ENCODE results near the gene IER3. TPM values are rescaled to one million over a fixed set of nuclear protein-coding genes. Genes with fewer than 3 reads are reported as not detected.
"Not testable (repeated sequence)": the region's sequence is repeated elsewhere in the genome, so short reads cannot be mapped to it uniquely, and the experiment has no call there.

Gene IER3
- total RNA-seq, 2 donors from 2014 or later = 55.6 to 617 TPM

DNA sequence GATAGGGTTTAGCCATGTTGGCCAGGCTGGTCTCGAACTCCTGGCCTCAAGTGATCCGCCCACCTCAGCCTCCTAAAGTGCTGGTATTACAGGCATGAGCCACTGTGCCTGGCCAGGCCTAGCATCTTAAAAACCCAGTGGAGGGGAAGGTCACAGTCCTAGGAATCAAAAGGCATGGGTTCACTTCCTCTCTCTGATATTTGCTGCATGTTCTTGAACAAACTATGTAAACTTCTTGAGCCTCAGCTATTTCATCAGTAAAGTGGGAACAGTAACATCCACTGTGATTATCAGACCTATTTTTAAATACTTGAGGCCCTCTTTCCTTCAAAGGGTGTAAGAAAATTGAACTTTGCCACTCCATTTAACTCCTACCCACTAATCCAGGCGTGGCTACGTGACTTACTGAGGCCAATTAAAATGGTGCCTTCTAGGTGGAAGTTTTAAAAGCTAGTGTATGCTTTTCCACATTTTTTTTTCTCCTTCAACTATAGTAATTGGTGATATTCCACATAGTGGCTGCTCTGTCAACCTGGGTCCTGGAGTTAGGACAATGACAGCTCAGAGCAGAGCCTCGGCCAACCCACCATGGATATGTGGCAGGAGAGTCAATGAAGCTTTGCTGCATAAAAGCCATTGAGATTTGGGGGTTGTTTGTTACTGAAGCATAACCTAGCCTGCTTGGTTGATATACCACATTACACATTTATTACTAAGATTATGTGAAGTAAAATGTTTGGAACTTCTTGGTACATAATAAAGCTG is 32.2 kb upstream of the IER3 start:
- no peaks in the 10 kb centered on the region for H3K36me3 Mint-ChIP-seq (ENCODE audit: low read depth)
- H3K4me3 Mint-ChIP-seq = no peak overlapping the region
- ATAC-seq (replicated peaks) = no peak
- no peaks in the 10 kb centered on the region for H3K27me3 Mint-ChIP-seq
- peaks cover 25% of the 10 kb centered on the region for H3K4me1 Mint-ChIP-seq
- no peaks in the 10 kb centered on the region for H3K9me3 Mint-ChIP-seq
- H3K27ac Mint-ChIP-seq = no peak overlapping the region

GRCh38 chr6:30775104-30775503 is 30.8 kb upstream of the IER3 start:
- H3K9me3 Mint-ChIP-seq = no peaks in the 10 kb centered on the region
- no peak overlapping the region for H3K27ac Mint-ChIP-seq
- no peaks in the 10 kb centered on the region for H3K27me3 Mint-ChIP-seq
- peaks cover 3% of the 10 kb centered on the region for H3K36me3 Mint-ChIP-seq (ENCODE audit: low read depth)
- ATAC-seq (replicated peaks) = no peak
- H3K4me3 Mint-ChIP-seq = no peak overlapping the region
- H3K4me1 Mint-ChIP-seq = peaks cover 35% of the 10 kb centered on the region

DNA sequence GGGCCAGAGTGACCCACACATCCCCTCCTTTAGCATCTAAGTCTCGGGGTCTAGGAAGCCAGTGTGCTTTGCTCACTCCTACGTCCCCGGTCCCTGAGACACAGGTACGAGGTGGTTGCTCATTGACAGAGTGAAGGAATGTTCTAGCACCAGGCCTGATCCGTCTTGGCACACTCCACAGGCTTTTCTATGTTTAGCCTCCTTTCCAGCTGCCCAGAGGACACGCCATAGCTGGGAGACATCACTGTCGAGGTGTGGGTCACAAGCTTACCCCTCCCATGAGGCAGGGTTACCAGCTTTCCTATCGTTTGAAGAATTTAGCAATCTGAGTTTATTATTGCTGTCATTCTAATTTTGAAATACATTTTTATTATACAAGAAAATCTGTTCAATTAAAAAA is 30.4 kb upstream of the IER3 start:
- H3K27ac Mint-ChIP-seq = no peak overlapping the region
- peaks cover 39% of the 10 kb centered on the region for H3K4me1 Mint-ChIP-seq
- no peak for ATAC-seq (replicated peaks)
- no peak overlapping the region for H3K4me3 Mint-ChIP-seq
- peaks cover 7% of the 10 kb centered on the region for H3K36me3 Mint-ChIP-seq (ENCODE audit: low read depth)
- H3K9me3 Mint-ChIP-seq = no peaks in the 10 kb centered on the region
- no peaks in the 10 kb centered on the region for H3K27me3 Mint-ChIP-seq

- H3K9me3 Mint-ChIP-seq = peaks cover 3% of the 10 kb centered on the region
- peak overlapping the region; percentile 78 for H3K4me3 Mint-ChIP-seq
- H3K4me1 Mint-ChIP-seq = peaks cover 57% of the 10 kb centered on the region
- H3K27ac Mint-ChIP-seq = peak overlapping the region; percentile 95
- ATAC-seq (replicated peaks) = no peak
- H3K27me3 Mint-ChIP-seq = no peaks in the 10 kb centered on the region
- peaks cover 19% of the 10 kb centered on the region for H3K36me3 Mint-ChIP-seq (ENCODE audit: low read depth)
Measured at GRCh38 chr6:30770592-30770991, 26.2 kb upstream of the IER3 start.

DNA sequence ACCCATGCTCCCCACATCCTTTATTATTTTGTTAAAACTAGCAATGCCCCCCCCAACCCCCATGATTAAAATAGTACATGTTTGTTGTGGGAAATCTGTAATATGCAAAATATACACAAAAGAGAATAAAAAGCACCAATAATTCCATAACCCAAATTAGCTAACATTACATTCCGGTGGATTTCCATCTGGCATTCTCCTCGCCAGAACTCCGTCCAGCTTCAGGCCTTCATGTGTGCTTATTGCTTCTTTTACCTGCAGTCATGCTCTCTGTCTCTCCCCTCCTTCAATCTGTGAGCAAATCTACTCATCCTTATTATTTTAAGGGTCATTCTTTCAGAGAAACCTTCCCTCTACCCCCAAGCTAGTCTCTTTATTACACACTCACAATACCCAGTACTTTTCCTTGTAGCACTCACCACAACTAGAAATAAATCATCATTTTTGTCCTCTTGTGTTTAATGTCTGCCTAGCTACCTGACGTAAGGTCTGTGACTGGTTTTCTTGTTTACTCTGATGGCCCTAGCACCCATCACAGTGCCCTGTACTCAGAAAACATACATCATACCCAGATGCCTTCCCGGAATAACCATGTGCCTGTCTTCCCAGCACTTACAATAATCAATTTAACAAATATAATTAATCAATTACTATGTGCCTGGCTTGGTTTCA is 25.6 kb upstream of the IER3 start:
- peak overlapping the region; percentile 78 for H3K4me3 Mint-ChIP-seq
- peaks cover 19% of the 10 kb centered on the region for H3K36me3 Mint-ChIP-seq (ENCODE audit: low read depth)
- peaks cover 3% of the 10 kb centered on the region for H3K9me3 Mint-ChIP-seq
- H3K4me1 Mint-ChIP-seq = peaks cover 57% of the 10 kb centered on the region
- H3K27me3 Mint-ChIP-seq = no peaks in the 10 kb centered on the region
- ATAC-seq (replicated peaks) = peak; percentile 66
- H3K27ac Mint-ChIP-seq = peak overlapping the region; percentile 95

- Mint-ChIP-seq H3K27ac (peak overlapping the region; percentile 95), H3K4me1 (peaks cover 60% of the 10 kb centered on the region), H3K36me3 (ENCODE audit: low read depth) (peaks cover 19% of the 10 kb centered on the region)
Measured at GRCh38 chr6:30769088-30769852, 24.9 kb upstream of the IER3 start.

DNA sequence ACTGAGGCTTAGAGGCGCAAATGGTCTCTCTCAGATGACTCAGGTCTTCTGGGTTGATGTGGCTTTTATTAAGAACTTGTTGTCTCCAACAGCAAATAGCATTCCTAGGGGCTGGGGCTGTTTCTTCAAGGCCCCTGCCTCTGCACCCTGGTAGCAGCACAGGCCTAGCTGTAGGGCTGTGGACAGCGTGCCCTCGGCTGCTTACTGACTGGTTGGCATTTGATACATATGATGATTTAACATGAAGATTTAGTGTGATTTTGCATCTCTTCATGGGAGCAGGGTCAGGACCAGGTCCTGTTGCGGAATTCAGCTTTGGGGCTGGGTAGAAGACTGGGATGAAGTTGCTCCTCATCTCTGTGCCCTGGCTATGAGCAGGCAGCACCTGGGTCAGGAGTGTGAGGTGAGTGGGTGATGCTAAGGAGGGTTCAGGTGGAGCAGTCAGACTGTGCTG is 24.3 kb upstream of the IER3 start:
- Mint-ChIP-seq H3K27me3 (no peaks in the 10 kb centered on the region), H3K4me1 (peaks cover 66% of the 10 kb centered on the region), H3K9me3 (peaks cover 3% of the 10 kb centered on the region), H3K36me3 (ENCODE audit: low read depth) (peaks cover 19% of the 10 kb centered on the region), H3K4me3 (peak overlapping the region; percentile 78), H3K27ac (peak overlapping the region; percentile 95)
- ATAC-seq (replicated peaks) = peak; percentile 1

More at GRCh38 chr6:30769088-30769852, 24.9 kb upstream of the IER3 start:
- Mint-ChIP-seq H3K27me3 (no peaks in the 10 kb centered on the region), H3K9me3 (peaks cover 3% of the 10 kb centered on the region), H3K4me3 (peak overlapping the region; percentile 78)
- peak; percentile 74 for ATAC-seq (replicated peaks)

- no peak for ATAC-seq (replicated peaks)
- Mint-ChIP-seq H3K4me3 (peak overlapping the region; percentile 78), H3K27me3 (no peaks in the 10 kb centered on the region), H3K36me3 (ENCODE audit: low read depth) (peaks cover 19% of the 10 kb centered on the region), H3K4me1 (peaks cover 69% of the 10 kb centered on the region), H3K27ac (peak overlapping the region; percentile 95), H3K9me3 (peaks cover 3% of the 10 kb centered on the region)
Measured at GRCh38 chr6:30767944-30768301, 23.6 kb upstream of the IER3 start.

GRCh38 chr6:30767158-30767943 is 23.0 kb upstream of the IER3 start:
- H3K27ac Mint-ChIP-seq = peak overlapping the region; percentile 95
- H3K36me3 Mint-ChIP-seq (ENCODE audit: low read depth) = peaks cover 19% of the 10 kb centered on the region
- peaks cover 3% of the 10 kb centered on the region for H3K9me3 Mint-ChIP-seq
- H3K4me3 Mint-ChIP-seq = peak overlapping the region; percentile 78
- peak; percentile 40 for ATAC-seq (replicated peaks)
- no peaks in the 10 kb centered on the region for H3K27me3 Mint-ChIP-seq
- peaks cover 63% of the 10 kb centered on the region for H3K4me1 Mint-ChIP-seq

- Mint-ChIP-seq H3K36me3 (ENCODE audit: low read depth) (peaks cover 19% of the 10 kb centered on the region), H3K4me3 (peak overlapping the region; percentile 78), H3K9me3 (peaks cover 3% of the 10 kb centered on the region), H3K4me1 (peaks cover 64% of the 10 kb centered on the region), H3K27me3 (no peaks in the 10 kb centered on the region), H3K27ac (peak overlapping the region; percentile 95)
- no peak for ATAC-seq (replicated peaks)
Measured at GRCh38 chr6:30766461-30767157, 22.3 kb upstream of the IER3 start.

GRCh38 chr6:30765495-30765894 is 21.1 kb upstream of the IER3 start:
- H3K36me3 Mint-ChIP-seq (ENCODE audit: low read depth) = peaks cover 19% of the 10 kb centered on the region
- ATAC-seq (replicated peaks); H3K4me3 Mint-ChIP-seq; H3K27ac Mint-ChIP-seq; H3K9me3 Mint-ChIP-seq; H3K27me3 Mint-ChIP-seq: not testable (repeated sequence)
- H3K4me1 Mint-ChIP-seq = peaks cover 58% of the 10 kb centered on the region

DNA sequence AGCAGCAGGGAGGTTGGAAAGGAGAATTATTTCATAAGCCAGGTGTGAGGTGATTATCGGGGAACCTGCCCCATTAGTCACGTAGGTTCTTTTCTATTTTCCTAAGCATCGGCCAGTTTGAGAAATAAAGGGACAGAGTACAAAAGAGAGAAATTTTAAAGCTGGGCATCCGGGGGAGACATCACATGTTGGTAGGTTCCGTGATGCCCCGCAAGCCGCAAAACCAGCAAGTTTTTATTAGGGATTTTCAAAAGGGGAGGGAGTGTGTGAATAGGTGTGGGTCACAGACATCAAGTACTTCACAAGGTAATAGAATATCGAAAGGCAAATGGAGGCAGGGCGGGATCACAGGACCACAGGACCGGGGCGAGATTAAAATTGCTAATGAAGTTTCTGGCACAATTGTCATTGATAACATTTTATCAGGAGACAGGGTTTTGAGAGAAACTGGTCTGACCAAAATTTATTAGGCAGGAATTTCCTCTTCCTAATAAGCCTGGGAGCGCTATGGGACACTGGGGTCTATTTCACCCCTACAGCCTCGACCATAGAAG is 20.2 kb upstream of the IER3 start:
- not testable (repeated sequence) for H3K9me3 Mint-ChIP-seq; H3K27me3 Mint-ChIP-seq; ATAC-seq (replicated peaks)
- peaks cover 49% of the 10 kb centered on the region for H3K4me1 Mint-ChIP-seq
- H3K27ac Mint-ChIP-seq = peak overlapping the region; percentile 74
- peaks cover 11% of the 10 kb centered on the region for H3K36me3 Mint-ChIP-seq (ENCODE audit: low read depth)
- peak overlapping the region; percentile 43 for H3K4me3 Mint-ChIP-seq
